ENCODE measurements around the gene UBE2L6.

The UBE2L6 gene

DNA sequence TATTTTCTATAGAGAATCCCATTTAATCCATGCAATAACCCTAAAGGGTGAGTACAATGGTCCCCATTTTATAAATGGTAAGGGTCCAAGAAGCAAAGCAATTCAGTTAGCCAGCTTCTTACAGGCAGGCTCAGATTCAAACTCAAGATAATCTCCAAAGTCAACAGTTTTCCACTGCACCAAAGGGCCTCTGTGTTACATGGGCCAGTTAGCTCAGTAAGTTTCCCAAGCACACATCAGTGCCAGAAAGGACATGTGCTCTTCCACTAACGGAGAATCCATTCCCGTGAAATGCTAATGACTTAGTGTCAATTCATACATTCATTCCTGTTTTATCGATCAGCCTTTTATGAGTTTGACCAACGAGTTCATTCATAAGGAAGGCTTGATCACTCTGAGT, 63.0 kb downstream of the UBE2L6 start:
- Histone ChIP-seq H3K79me2 (no peaks in the 10 kb centered on the region), H3K4me2 (ENCODE audit: low read length) (no peak overlapping the region), H3K9me3 (ENCODE audit: control insufficient read depth, low read length) (no peaks in the 10 kb centered on the region), H3K27ac (no peak overlapping the region), H3K4me3 (ENCODE audit: low read depth, low read length) (no peak overlapping the region), H2AFZ (no peak overlapping the region), H3K9ac (no peak overlapping the region), H3K36me3 (ENCODE audit: control insufficient read depth, insufficient read depth, low read length) (no peaks in the 10 kb centered on the region), H3K4me1 (no peaks in the 10 kb centered on the region), H3K27me3 (ENCODE audit: control insufficient read depth, insufficient read depth, low read length) (no peaks in the 10 kb centered on the region)
- TF ChIP-seq, protein P1, sequence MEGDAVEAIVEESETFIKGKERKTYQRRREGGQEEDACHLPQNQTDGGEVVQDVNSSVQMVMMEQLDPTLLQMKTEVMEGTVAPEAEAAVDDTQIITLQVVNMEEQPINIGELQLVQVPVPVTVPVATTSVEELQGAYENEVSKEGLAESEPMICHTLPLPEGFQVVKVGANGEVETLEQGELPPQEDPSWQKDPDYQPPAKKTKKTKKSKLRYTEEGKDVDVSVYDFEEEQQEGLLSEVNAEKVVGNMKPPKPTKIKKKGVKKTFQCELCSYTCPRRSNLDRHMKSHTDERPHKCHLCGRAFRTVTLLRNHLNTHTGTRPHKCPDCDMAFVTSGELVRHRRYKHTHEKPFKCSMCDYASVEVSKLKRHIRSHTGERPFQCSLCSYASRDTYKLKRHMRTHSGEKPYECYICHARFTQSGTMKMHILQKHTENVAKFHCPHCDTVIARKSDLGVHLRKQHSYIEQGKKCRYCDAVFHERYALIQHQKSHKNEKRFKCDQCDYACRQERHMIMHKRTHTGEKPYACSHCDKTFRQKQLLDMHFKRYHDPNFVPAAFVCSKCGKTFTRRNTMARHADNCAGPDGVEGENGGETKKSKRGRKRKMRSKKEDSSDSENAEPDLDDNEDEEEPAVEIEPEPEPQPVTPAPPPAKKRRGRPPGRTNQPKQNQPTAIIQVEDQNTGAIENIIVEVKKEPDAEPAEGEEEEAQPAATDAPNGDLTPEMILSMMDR (IDR thresholded peaks at IDR 0.05) = no peak

DNA sequence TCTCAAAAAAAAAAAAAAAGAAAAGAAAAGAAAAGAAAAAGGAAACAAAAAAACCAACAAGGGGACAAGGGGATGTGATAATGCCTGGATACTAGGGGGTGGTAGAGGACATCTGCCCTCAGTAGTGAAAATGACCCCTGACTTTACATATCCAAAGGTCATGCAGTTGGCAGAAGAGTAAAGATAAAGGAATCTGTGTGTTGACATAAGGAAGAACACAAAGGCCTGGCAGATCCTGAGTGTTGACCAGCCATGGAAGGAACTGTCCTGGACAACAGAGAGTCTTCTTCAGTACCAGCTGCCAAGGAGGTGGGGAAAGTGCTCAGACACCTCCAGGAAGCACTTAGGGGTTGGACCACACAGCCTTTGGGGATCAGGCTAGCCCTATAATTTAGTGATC, 64.6 kb downstream of the UBE2L6 start:
- H2AFZ ChIP-seq = no peak overlapping the region
- H3K36me3 ChIP-seq (ENCODE audit: control insufficient read depth, insufficient read depth, low read length) = no peaks in the 10 kb centered on the region
- peaks cover 2% of the 10 kb centered on the region for H3K4me1 ChIP-seq
- H3K27me3 ChIP-seq (ENCODE audit: control insufficient read depth, insufficient read depth, low read length) = no peaks in the 10 kb centered on the region
- H3K9me3 ChIP-seq (ENCODE audit: control insufficient read depth, low read length) = no peaks in the 10 kb centered on the region
- H3K27ac ChIP-seq = no peak overlapping the region
- no peak overlapping the region for H3K4me3 ChIP-seq (ENCODE audit: low read depth, low read length)
- no peak overlapping the region for H3K4me2 ChIP-seq (ENCODE audit: low read length)
- H3K79me2 ChIP-seq = no peaks in the 10 kb centered on the region
- TF ChIP-seq, protein P1 (IDR thresholded peaks at IDR 0.05) = no peak
- no peak overlapping the region for H3K9ac ChIP-seq

DNA sequence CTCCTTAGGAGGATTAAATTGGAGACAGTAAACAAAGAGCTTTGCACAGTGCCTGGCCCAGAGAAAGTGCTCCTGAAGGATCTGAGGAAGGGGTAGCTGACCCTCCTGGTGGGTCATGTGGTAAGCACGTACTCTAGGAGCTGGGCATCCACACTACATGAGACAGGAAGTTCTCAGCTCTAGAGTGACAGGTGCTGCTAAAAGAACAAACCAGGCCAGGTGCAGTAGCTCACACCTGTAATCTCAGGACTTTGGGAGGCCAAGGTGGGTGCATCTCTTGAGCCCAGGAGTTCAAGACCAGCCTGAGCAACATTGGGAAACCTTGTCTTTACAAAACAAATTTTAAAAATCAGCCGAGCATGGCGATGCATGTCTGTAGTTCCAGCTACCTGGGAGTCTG, 65.1 kb downstream of the UBE2L6 start:
- Histone ChIP-seq H3K4me3 (ENCODE audit: low read depth, low read length) (no peak overlapping the region), H3K4me1 (peaks cover 2% of the 10 kb centered on the region), H3K4me2 (ENCODE audit: low read length) (no peak overlapping the region), H3K79me2 (no peaks in the 10 kb centered on the region), H3K9ac (no peak overlapping the region), H3K27ac (no peak overlapping the region), H3K27me3 (ENCODE audit: control insufficient read depth, insufficient read depth, low read length) (no peaks in the 10 kb centered on the region), H3K9me3 (ENCODE audit: control insufficient read depth, low read length) (no peaks in the 10 kb centered on the region), H2AFZ (no peak overlapping the region), H3K36me3 (ENCODE audit: control insufficient read depth, insufficient read depth, low read length) (no peaks in the 10 kb centered on the region)
- TF ChIP-seq, protein P1 (IDR thresholded peaks at IDR 0.05) = no peak

DNA sequence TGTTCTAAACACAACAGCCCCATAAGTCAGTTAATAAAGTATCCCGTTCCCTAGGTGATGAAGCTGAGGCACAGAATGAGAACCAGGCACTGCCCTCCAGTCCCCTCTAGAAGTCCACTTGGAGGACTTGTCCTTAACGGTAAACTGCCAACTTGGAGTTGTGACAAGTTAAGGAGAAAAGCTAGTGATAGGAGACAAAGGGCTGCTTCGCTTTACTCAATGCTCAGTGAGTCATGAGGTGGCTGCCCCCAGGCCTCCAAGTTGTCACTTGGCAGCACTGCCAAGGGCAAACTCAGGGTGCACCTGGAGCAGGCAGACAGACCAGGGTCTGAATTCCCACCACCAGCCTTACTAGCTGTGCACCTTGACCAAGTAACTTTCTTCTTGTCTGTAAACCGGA, 65.5 kb downstream of the UBE2L6 start:
- Histone ChIP-seq H3K4me2 (ENCODE audit: low read length) (no peak overlapping the region), H3K9me3 (ENCODE audit: control insufficient read depth, low read length) (no peaks in the 10 kb centered on the region), H2AFZ (no peak overlapping the region), H3K4me1 (peaks cover 2% of the 10 kb centered on the region), H3K9ac (no peak overlapping the region), H3K36me3 (ENCODE audit: control insufficient read depth, insufficient read depth, low read length) (no peaks in the 10 kb centered on the region), H3K27me3 (ENCODE audit: control insufficient read depth, insufficient read depth, low read length) (no peaks in the 10 kb centered on the region), H3K27ac (no peak overlapping the region), H3K4me3 (ENCODE audit: low read depth, low read length) (no peak overlapping the region), H3K79me2 (no peaks in the 10 kb centered on the region)
- TF ChIP-seq, protein P1 (IDR thresholded peaks at IDR 0.05) = no peak
